C4-2B (cell line): ENCODE results near the gene SLC29A4.
"Not testable (repeated sequence)": the region's sequence is repeated elsewhere in the genome, so short reads cannot be mapped to it uniquely, and the experiment has no call there.

Source experiments
- H3K27ac ChIP-seq: fragments of 450-650 bp; 2 replicates; pipeline ENCODE4 v1.5.1; 2017
- ZFX ChIP-seq: fragments of 450-650 bp; IDR thresholded peaks from 2 replicates; pipeline ENCODE4 v1.6.1; 2017
- TF ChIP-seq, protein P1 (sequence below): fragments of 450-650 bp; conservative IDR thresholded peaks from 2 replicates; pipeline ENCODE4 v1.5.1; 2017; ENCODE audit warnings: mild to moderate bottlenecking

SLC29A4 gene

DNA sequence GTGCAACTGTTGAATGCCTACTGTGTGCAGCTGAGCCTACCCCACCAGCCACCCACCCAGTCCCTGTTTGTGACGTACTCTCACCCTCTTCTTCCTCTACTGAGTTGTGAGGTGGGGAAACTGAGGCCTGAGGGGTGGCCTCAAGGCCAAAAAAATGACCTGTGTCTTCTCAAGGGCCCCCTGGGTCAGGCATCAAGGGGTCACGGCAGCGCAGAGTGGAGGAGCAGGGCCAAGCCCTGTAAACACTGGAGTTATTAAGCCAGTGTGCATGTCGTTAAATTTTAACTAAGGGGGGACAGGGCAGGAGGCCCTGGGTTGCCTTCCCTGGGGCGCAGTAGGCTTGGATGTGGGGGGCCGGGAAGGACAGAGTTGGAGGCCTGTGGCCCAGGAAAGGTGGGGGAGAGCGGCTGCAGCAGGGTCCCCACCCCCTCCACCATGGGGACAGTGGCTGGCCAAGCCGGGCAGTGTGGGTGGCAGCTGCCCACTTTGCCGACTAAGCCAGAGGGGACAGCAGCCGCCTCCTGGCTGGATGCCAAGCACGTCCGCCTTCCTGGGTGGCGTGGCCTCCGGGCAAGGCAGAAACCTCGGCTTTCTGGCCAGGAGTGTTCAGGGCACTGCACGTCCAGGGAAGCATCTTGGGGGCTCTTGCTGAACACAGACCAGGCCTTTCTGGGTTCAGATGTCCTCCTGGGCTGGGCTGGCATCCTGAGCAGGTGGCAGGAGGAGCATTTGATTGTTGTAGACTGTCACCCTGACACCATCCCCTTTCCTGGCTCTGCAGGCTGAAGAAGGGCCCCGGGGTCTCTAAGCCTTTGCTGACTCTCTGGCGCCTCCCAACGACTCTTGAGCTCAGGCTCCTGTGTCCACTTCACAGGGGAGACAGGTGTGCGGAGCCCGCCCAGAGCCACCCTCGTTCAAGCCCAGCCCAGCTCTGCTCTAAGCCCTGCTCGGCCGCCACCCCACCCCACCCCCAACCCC, 1.9 kb downstream of the SLC29A4 start:
- TF ChIP-seq, protein P1, sequence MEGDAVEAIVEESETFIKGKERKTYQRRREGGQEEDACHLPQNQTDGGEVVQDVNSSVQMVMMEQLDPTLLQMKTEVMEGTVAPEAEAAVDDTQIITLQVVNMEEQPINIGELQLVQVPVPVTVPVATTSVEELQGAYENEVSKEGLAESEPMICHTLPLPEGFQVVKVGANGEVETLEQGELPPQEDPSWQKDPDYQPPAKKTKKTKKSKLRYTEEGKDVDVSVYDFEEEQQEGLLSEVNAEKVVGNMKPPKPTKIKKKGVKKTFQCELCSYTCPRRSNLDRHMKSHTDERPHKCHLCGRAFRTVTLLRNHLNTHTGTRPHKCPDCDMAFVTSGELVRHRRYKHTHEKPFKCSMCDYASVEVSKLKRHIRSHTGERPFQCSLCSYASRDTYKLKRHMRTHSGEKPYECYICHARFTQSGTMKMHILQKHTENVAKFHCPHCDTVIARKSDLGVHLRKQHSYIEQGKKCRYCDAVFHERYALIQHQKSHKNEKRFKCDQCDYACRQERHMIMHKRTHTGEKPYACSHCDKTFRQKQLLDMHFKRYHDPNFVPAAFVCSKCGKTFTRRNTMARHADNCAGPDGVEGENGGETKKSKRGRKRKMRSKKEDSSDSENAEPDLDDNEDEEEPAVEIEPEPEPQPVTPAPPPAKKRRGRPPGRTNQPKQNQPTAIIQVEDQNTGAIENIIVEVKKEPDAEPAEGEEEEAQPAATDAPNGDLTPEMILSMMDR, result no peak
- no peak for TF ChIP-seq ZFX
- H3K27ac ChIP-seq, result no peak overlapping the region

DNA sequence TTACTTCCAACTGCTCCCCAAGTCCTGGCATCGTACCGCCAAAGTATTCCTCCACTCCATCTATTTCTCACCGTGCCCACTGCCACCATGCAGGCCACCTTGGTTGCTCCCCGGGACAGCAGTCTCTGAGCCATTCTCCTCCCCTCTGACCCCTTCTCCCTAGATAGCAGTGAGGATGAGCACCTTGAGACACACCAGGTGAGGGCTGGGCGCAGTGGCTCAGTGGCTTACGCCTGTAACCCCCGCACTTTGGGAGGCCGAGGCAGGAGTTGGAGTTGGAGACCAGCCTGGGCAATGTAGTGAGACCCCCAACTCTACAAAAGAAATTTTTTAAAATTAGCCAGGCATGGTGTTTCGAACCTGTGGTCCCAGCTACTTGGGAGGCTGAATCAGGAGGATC, 4.2 kb downstream of the SLC29A4 start:
- H3K27ac ChIP-seq, result no peak overlapping the region
- no peak for TF ChIP-seq ZFX
- TF ChIP-seq, protein P1, result no peak

DNA sequence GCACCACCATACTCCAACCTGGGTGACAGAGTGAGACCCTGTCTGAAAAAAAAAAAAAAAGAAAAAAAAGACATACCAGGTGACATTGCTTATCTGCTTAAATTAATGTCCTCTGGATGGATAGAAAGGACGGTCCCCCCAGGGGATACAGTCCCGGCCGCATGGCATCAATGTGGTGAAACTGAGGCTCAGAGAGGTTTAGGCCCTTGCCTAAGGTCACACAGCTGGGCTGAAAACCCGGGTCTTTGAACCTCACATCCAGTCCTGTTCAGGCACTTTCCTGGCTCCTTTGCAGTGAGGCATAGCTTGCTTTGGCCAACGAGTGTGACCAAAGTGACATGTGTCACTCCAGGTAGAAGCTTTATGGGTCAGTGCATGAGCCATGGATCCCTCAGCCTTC, 4.6 kb downstream of the SLC29A4 start:
- not testable (repeated sequence) for H3K27ac ChIP-seq

DNA sequence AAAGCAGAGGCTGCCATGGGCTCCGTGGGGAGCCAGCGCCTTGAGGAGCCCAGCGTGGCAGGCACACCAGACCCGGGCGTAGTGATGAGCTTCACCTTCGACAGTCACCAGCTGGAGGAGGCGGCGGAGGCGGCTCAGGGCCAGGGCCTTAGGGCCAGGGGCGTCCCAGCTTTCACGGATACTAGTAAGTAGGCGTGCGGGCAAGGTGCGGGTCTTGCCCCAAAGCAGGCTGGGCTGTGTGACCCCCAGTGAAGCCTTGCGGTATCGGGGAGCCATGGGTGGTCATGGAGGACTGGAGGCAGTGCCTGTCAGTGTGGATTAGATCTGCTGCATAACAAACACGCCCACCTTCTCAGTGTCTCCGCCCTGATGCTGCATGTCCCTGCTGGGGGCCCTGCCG, 5.1 kb downstream of the SLC29A4 start:
- TF ChIP-seq, protein P1, result no peak
- TF ChIP-seq ZFX, result no peak
- H3K27ac ChIP-seq, result no peak overlapping the region

DNA sequence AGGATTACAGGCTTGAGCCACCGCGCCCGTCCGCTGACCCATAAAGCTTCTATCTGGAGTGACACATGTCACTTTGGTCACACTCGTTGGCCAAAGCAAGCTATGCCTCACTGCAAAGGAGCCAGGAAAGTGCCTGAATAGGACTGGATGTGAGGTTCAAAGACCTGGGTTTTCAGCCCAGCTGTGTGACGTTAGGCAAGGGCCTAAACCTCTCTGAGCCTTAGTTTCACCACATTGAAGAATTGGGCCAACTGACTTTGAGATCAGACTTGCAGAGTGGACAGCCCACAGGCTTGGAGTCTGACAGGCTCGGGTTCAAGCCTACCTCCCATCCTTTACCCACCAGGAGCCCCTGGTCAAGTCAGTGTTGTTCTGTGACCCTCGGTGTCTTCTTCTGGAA, 5.8 kb downstream of the SLC29A4 start:
- not testable (repeated sequence) for H3K27ac ChIP-seq

DNA sequence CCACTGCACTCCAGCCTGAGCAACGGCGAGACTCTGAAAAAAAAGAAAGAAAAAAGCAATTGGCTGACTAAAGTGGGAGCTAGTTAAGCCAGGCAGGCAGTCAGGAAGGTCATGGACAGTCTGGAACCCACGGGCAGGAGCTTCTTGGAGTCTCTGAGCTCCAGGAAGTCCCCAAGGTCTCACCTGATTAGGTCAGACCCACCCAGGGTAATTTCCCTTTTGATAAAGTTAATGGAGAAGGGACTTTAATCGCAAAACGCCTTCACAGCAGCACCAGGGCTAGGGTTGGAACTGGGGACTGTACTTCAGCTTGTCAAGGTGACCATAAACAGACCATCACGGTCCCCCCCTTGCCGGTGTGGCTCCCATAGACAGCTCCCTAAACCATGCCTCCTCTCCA, 6.6 kb downstream of the SLC29A4 start:
- no peak overlapping the region for H3K27ac ChIP-seq
- TF ChIP-seq, protein P1, result no peak
- no peak for TF ChIP-seq ZFX

- no peak for TF ChIP-seq ZFX
- TF ChIP-seq, protein P1, result no peak
Observed at GRCh38 chr7:5291301-5291700, 8.6 kb downstream of the SLC29A4 start.

GRCh38 chr7:5291711-5292335, 9.1 kb downstream of the SLC29A4 start:
- not testable (repeated sequence) for H3K27ac ChIP-seq

More at GRCh38 chr7:5291301-5291700, 8.6 kb downstream of the SLC29A4 start:
- no peak overlapping the region for H3K27ac ChIP-seq
